HG03045 (cell line): ENCODE measurements around the gene METAP2.

Experiments
- ATAC-seq: cut with Tn5 transposase; IDR thresholded peaks from one replicate; pipeline ENCODE4 v1.9.1; 2021; ENCODE audit warnings: mild to moderate bottlenecking, moderate library complexity; ENCODE audit not compliant: unreplicated experiment

METAP2 gene

DNA sequence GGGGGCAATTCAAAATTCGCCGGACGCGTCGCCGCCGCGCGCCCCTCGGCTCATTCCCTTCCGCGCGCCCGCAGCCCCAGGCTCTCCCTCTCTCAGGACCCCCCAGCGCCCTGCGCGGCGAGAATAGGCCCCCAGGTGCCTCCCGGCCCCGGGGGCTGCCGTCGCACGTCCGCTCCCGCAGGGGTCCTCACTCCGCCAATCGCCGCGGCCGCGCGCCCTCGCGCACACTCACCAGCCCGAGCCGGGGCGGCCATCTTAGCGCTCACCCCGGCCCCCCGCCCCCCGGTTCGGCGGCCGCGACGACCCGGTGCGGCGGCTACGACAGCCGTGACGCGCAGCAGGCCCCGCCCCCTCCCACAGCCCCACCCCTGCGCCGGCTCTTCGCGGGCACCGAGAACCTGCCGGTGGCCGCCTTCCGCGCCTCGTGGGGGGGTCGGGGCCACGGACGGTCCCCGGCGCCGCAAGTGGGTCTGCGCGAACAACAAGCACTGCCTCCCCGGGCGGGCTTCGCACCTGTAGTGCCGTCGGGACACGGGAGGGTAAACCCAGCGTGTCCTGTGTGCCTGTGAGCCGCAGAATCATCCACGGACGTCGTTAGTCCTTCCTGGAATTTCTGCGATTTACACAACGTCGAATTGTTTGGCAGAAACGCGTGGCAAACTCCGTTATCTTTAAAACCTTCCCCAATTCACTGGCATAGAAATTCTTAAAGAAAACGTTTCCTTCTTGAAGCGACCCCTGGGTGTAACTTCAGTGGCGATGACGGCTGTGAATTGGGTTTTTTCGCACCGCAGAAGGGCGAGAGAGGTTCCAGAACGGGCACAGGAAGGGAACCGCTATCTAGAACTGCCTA is 74.8 kb downstream of the METAP2 start:
- ATAC-seq, result no peak

DNA sequence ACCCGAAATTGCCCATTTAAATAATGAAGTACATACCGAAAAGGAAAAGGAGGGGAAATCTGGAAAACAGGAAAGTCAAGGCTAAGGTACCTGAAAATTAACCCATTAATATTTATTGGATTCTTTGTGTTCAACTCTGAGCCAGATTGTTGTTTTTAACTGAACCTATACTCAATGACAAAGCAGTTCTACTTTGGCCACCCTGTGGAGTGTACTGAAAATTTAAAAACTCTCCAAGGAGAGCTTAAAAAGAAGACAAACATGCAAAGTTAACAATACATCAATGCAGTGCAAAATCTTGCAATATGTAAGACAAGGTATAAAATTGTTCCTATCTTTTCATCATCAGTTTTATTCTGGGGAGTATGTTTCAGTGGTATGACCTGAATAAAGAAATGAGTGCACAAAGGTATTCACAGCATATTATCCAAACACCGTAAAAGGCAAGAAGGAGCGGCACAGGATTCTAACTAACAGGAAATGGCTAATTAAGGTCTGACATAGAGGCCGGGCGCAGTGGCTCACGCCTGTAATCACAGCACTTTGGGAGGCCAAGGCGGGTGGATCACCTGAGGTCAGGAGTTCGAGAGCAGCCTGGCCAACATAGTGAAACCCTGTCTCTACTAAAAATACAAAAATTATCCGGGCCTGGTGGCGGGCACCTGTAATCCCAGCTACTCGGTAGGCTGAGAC is 75.6 kb downstream of the METAP2 start:
- no peak for ATAC-seq

DNA sequence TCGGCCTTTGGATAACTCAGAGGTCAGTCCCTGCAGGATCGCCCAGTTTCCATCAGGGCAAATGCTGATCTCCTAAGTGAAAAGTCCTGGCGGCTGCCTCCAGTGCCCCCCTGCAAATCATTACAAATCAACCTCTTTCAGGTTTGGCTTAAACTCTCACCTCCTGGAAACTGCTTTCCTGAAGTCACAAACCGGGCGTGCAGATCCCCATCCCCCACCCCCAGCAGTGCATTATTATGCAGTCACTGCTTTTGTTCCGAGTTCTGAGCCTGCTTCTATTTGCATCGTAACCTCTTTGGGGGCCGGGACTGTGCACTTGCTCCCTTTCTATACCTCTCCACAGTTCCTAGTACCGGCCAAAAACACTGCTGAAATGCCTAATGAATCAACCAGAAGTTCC is 77.4 kb downstream of the METAP2 start, which contains the start of gene USP44:
Gene USP44 (minus strand): TSS at position 172 of the 400 bp plus-strand sequence. CDS start 17,220 bp downstream, outside the sequence.
- no peak for ATAC-seq

DNA sequence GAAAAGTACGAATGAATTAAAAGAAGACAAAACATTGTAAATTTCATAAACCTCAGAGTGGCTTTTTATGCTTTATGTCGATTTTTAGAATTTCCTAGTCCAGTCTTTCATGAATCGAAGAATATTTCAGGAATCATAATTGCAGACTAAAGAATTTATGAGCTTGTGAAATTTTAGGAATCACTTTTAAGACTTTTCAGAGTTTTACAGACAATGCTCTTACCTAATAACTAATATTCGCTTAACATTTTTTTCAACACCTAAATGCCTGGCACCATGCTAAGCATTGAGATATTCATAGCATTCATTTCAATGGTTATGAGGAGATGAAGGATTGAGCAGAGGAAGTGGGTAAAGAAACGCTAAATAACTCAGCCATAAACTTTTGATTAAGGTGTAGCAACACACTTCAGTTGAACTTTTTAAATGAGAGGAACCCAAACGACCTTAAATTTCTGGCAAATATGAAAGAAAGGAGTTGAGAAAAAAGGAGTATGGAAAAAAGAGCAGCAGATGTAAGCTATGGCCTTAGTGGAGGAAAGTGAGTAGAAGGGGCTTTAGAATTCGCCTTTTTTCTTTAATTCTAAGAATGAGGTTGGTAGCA is 78.1 kb downstream of the METAP2 start:
- ATAC-seq, result no peak

GRCh38 chr12:95553197-95553943 is 79.4 kb downstream of the METAP2 start:
- ATAC-seq, result no peak

DNA sequence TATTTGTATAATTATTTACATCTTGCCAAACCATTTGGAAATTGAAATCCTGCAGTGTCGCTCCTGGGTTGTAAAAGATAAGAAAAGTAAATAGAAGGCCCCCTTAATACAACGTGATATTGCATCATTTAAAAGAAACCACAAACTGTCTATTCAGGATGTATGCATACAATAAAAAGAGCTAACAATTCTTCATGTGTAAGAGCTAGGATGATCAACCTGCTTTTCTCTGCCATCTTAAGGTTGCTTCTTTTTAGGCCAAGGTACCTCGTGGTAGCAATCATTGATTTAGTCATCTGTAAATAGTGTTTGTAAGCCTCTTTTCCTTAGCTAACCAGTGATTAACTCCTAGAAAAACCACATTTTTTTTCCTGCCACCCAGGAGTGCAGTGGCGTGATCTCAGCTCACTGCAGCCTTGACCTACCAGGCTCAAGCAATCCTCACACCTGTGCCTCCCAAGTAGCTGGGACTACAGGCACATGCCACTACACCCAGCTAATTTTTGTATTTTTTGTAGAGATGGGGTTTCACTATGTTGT is 80.7 kb downstream of the METAP2 start:
- ATAC-seq, result no peak

GRCh38 chr12:95557625-95558024 is 83.7 kb downstream of the METAP2 start:
- no peak for ATAC-seq
